LNCAP (cell line): ENCODE data around the gene MOSPD3.

Experiments
- TF ChIP-seq, protein P1 (sequence below): fragments of 450-650 bp; IDR thresholded peaks from 2 replicates; pipeline ENCODE4 v1.5.1; 2017; ENCODE audit warnings: mild to moderate bottlenecking

Gene MOSPD3

DNA sequence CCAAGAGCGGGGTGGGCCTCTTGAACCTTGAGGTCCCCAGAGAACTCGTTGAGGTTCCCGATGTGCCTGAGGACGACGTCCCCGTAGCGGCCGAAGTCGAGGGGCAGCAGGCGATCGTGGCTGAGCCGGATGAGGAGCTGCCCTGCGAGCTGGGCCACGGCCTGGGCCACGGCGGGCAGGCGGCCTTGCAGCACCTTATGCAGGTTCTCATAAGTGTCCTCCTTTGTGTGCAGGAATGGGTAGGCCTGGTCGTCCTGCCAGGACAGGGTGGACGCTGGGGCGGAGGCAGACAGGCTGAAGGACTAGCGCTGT, 14.9 kb downstream of the MOSPD3 start:
- TF ChIP-seq, protein P1, sequence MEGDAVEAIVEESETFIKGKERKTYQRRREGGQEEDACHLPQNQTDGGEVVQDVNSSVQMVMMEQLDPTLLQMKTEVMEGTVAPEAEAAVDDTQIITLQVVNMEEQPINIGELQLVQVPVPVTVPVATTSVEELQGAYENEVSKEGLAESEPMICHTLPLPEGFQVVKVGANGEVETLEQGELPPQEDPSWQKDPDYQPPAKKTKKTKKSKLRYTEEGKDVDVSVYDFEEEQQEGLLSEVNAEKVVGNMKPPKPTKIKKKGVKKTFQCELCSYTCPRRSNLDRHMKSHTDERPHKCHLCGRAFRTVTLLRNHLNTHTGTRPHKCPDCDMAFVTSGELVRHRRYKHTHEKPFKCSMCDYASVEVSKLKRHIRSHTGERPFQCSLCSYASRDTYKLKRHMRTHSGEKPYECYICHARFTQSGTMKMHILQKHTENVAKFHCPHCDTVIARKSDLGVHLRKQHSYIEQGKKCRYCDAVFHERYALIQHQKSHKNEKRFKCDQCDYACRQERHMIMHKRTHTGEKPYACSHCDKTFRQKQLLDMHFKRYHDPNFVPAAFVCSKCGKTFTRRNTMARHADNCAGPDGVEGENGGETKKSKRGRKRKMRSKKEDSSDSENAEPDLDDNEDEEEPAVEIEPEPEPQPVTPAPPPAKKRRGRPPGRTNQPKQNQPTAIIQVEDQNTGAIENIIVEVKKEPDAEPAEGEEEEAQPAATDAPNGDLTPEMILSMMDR = no peak

DNA sequence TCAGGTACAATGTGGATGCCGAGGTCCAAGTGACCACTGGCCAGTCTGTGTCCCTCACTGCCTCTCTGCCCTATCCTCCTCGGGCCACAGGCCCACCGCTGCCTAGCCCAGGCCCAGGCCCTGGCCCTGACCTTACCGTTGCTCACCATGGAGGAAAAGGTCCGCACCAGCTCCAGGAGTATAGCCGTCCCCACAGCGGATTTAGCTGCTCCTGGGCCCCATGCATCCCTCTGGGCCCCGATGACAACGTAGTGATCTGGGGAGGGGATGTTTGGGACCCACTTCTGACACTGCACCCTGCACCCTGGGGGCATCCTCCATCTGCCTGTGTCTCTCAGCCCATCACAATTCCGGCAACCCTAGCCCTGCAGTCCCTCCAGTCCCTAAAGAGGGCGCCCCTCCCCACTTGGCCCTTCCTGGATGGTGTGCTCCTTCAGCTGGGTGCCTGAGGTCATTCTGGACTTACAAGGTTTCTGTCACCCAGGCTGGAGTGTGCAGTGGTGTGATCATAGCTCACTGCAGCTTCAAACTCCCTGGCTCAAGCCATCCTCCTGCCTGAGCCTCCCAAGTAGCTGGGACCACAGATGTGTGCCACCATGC, 16.9 kb downstream of the MOSPD3 start:
- TF ChIP-seq, protein P1 = no peak

DNA sequence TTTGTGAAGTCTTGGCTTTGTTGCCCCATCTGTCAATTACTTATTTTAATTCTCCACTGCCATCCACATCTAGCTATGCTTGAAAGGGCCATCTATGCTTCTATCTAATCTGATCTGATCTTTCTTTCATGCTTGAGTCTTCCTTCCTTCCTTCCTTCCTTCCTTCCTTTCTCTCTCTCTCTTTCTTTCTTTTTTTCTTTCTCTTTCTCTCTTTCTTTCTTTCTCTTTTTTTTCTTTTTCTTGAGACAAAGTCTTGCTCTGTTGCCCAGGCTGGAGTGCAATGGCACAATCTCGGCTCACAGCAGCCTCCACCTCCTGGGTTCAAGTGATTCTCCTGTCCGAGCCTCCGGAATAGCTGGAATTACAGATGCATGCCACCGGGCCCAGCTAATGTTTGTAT, 17.7 kb downstream of the MOSPD3 start:
- TF ChIP-seq, protein P1 = no peak

DNA sequence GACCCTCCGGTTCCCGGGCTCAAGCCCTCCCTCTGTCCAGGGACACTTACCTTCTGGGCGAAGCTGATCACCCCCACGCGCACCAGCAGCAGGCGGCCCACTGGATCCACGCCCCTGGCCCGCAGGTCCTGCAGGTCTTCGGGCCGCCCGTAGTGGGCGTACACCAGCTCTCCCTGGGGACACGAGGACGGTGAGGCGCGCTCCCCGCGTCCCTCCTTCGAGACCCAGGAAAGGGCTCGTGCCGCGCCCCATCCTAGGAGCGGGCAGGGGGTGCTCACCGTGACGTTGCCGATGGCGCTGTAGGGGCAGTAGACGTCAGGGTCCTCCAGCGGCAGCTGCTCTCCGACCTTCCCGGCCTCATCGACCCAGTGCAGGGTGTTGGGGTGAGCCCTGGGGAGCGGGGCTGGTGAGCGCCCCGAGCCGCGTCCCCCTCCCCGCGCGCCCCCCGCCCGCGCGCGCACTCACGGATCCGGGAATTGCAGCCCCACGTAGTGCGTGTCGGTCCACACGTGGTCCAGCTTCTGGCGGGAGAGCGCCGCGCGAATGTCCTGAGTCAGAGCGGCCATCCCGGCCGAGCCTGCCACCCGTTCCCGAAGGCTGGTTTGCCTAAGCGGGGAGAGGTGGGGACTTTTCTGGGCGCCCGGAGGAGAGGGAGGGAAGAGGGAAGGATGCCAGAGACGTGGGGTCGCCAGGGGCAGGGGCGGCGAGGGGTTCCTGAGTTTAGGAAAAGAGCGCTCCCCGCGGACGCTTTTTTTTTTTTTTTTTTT, 20.8 kb downstream of the MOSPD3 start:
- TF ChIP-seq, protein P1 = 0 out of 2 replicates have a peak, but pooled peaks have one; percentile 16

DNA sequence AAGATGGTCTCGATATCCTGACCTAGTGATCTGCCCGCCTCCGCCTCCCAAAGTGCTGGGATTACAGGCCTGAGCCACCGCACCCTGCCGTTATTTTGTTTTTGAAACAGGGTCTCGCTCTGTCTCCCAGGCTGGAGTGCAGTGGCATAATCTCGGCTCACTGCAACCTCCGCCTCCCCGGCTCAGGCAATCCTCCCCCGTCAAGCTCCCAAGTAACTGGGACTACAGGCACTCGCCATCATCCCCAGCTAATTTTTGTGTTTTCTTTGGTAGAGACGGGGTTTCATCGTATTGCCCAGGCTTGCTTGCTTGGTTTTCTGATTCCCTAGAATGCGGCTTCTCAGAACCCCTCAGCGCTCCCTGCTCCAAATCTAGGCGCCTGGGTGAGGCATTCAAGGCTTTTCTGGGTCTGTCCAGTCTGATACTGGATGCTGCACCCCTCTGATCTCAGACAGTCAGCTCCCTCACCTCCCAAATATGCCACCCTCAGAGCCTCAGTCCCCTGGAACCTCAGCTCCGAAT, 27.7 kb downstream of the MOSPD3 start:
- TF ChIP-seq, protein P1 = no peak

DNA sequence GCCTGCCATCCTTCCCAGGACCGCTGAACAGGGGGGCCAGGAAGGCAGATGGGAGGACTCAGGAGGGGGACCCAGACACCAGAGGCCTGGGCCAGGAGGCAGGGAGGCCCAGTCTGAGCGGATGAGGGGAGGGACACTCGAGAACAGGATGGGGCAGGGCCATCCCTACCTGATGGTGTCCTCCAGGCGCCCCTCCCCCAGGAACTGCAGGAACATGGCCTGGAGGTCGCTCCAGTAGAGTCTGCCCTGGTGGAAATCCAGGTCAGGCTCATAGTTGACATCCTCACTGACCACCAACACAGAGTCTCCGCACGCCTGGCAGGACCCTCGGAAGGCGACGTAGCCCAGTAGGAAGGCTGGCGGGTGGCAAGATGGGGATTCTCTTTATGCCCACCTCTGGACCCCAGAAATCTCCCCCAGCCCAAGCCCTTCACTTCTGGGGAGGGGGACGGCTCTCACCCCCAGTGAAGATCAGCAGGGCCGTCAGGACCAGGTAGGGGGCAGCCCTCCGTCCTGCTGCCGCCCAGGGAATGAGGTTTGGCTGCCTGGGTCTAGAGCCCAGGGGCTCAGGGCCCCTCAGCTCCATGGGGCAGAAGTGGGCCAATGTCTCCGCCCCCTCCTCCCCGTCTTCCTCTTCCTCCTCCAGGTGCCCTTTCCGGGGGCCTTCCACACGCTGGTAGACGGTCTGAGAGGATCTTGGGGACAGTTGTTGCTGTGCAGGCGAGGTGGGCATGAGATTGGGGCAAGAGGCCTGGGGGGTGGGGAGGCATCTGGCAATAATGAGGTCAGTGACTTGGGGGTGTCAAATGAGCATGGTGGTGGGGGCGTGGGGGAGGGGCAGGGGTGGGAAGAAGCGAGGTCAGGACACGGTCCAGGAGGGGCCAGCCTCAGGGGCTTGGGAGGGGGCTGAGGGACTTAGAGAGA, 28.4 kb downstream of the MOSPD3 start:
- TF ChIP-seq, protein P1 = no peak

DNA sequence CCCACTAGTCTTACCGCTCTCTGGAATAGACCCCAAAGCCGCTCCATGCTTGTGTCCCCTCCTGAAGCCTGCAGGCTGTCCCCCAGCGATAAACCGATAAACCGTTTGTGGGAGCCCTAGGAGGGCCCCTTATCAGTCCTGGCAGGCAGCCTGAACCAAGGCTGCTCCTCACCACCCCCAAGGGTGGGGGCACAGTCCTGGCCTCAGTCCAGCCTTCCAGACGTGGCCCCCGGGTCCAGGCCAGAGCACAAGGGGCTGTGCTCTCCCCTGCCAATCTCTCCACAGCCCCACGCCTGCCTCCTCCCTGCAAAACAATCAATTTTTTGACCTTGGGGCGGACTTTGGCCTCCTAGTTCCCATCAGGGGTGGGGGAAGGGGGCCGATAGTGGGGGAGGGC, 29.1 kb downstream of the MOSPD3 start, which contains the start of gene TFR2:
TSS of gene TFR2 (minus strand) at position 90 of the 397 bp plus-strand sequence. CDS start at position 47, 43 bp downstream.
- TF ChIP-seq, protein P1 = no peak
